HepG2 (cell line): Measurements from ENCODE around the gene PHRF1. TPM values are rescaled to one million over a fixed set of nuclear protein-coding genes. Genes with fewer than 3 reads are reported as not detected.

Source experiments
- BCL3 ChIP-seq: sonication (generic); formaldehyde crosslinking; IDR thresholded peaks from 2 replicates; pipeline ENCODE4 v1.5.1; 2020; ENCODE audit warnings: mild to moderate bottlenecking, missing genetic modification reagents, moderate library complexity
- CREM ChIP-seq, 2 experiments: sonication (generic) in 1 of 2; formaldehyde crosslinking in 1 of 2; IDR thresholded peaks; 2 replicates each; pipeline versions ENCODE4 v1.4.0 to v1.6.1; 2016 to 2020; ENCODE audit warnings: antibody characterized with exemption in 1 of 2, mild to moderate bottlenecking in 1 of 2, missing genetic modification reagents in 1 of 2
- GABPB1 ChIP-seq: IDR thresholded peaks from 2 replicates; pipeline ENCODE4 v1.6.1; 2016; ENCODE audit warnings: mild to moderate bottlenecking, missing genetic modification reagents, moderate library complexity, missing compliant biosample characterization
- HNRNPK ChIP-seq: fragments of 200-400 bp; formaldehyde crosslinking; IDR thresholded peaks from 2 replicates; pipeline ENCODE4 v1.6.1; 2018; ENCODE audit warnings: low read length, low read depth, moderate library complexity, mild to moderate bottlenecking; ENCODE audit not compliant: poor library complexity, severe bottlenecking
- KAT7 ChIP-seq: IDR thresholded peaks from 2 replicates; pipeline ENCODE4 v1.6.1; 2018; ENCODE audit warnings: borderline replicate concordance, missing compliant biosample characterization
- MIER3 ChIP-seq: IDR thresholded peaks from 2 replicates; pipeline ENCODE4 v1.6.1; 2016; ENCODE audit warnings: missing compliant biosample characterization, borderline replicate concordance
- MTA1 ChIP-seq: sonication (generic); formaldehyde crosslinking; IDR thresholded peaks from 2 replicates; pipeline ENCODE4 v1.4.0; 2020; ENCODE audit warnings: missing genetic modification reagents, mild to moderate bottlenecking, borderline replicate concordance
- MTERF4 ChIP-seq: sonication (generic); formaldehyde crosslinking; IDR thresholded peaks from 2 replicates; pipeline ENCODE4 v1.8.0; 2023; ENCODE audit warnings: mild to moderate bottlenecking, missing genetic modification reagents
- NR2C2 ChIP-seq: sonication (generic); formaldehyde crosslinking; IDR thresholded peaks from 2 replicates; pipeline ENCODE4 v1.4.0; 2020; ENCODE audit warnings: missing genetic modification reagents, mild to moderate bottlenecking, moderate library complexity, borderline replicate concordance
- RAD21 ChIP-seq: fragments of 450-650 bp; formaldehyde crosslinking; IDR thresholded peaks from 2 replicates; pipeline ENCODE4 v1.5.0; 2020; ENCODE audit warnings: mild to moderate bottlenecking
- SP5 ChIP-seq: IDR thresholded peaks from 2 replicates; pipeline ENCODE4 v1.6.1; 2016; ENCODE audit warnings: low read depth, borderline replicate concordance
- UBTF ChIP-seq: sonication (generic); formaldehyde crosslinking; IDR thresholded peaks from 2 replicates; pipeline ENCODE4 v1.4.0; 2020; ENCODE audit warnings: mild to moderate bottlenecking, missing genetic modification reagents
- YEATS2 ChIP-seq: sonication (generic); formaldehyde crosslinking; IDR thresholded peaks from 2 replicates; pipeline ENCODE4 v1.4.0; 2020; ENCODE audit warnings: missing genetic modification reagents, borderline replicate concordance
- YY1 ChIP-seq: IDR thresholded peaks from 2 replicates; pipeline ENCODE4 v1.6.1; 2011; ENCODE audit warnings: low read length, low read depth, moderate library complexity, mild to moderate bottlenecking; ENCODE audit not compliant: insufficient read depth, insufficient replicate concordance
- ZBED4 ChIP-seq: sonication (generic); formaldehyde crosslinking; IDR thresholded peaks from 2 replicates; pipeline ENCODE4 v1.4.0; 2020; ENCODE audit warnings: missing genetic modification reagents, borderline replicate concordance
- ZNF232 ChIP-seq: sonication (generic); formaldehyde crosslinking; IDR thresholded peaks from 2 replicates; pipeline ENCODE4 v1.4.0; 2020; ENCODE audit warnings: missing genetic modification reagents, borderline replicate concordance
- ZNF331 ChIP-seq: sonication (generic); formaldehyde crosslinking; IDR thresholded peaks from 2 replicates; pipeline ENCODE4 v1.4.0; 2020; ENCODE audit warnings: missing genetic modification reagents
- ZNF446 ChIP-seq: sonication (generic); formaldehyde crosslinking; IDR thresholded peaks from 2 replicates; pipeline ENCODE4 v1.5.0; 2020; ENCODE audit warnings: mild to moderate bottlenecking, missing genetic modification reagents
- ZNF672 ChIP-seq: sonication (generic); formaldehyde crosslinking; IDR thresholded peaks from 2 replicates; pipeline ENCODE4 v1.8.1; 2022; ENCODE audit warnings: missing genetic modification reagents
- polyA plus RNA-seq, 8 experiments: library from polyadenylated mRNA; depleted of rRNA in 3 of 8; stranded (reverse) in 7 of 8; unstranded in 1 of 8; fragments of >200 nt; fragmentation: Illumina TruSeq in 4 of 8; extraction: Trizol in 4 of 8; gene quantifications; 2 replicates each; pipeline versions ENCODE4 v1.2.1 to v1.2.3, GENCODE V29; 2011 to 2016; ENCODE audit warnings: low read depth in 4 of 8, missing spikeins in 1 of 8, mixed read lengths in 1 of 8; ENCODE audit not compliant: insufficient read depth in 1 of 8
- total RNA-seq, 5 experiments: library from RNA; depleted of rRNA; stranded (reverse); fragments of >200 nt; fragmentation: Illumina TruSeq; extraction: Trizol; gene quantifications; 2 replicates each; pipeline ENCODE4 v1.2.3, GENCODE V29; 2016; ENCODE audit warnings: low read depth in 1 of 5

PHRF1 gene
- total and polyA plus RNA-seq, 2 of the 13 experiments (the other 11 are each of a cell fraction or from before 2014, with no cell fraction given): 8.2 to 16.7 TPM

GRCh38 chr11:535519-536454, 40.5 kb upstream of the PHRF1 start, which contains the start of gene HRAS (continued):
- TF ChIP-seq YEATS2 (CRISPR knock-in tag): peak; percentile 52; the same call in 1 of the 2 replicates
- 0 out of 2 replicates have a peak, but pooled peaks have one; percentile 42 for TF ChIP-seq ZNF232 (CRISPR knock-in tag)
- TF ChIP-seq MIER3: 0 out of 2 replicates have a peak, but pooled peaks have one; percentile 15
- 0 out of 2 replicates have a peak, but pooled peaks have one; percentile 12 for TF ChIP-seq ZNF331 (CRISPR knock-in tag)
- peak; percentile 62; the same call in 1 of the 2 replicates for TF ChIP-seq KAT7 (CRISPR knock-in tag)
- peak; percentile 86 for TF ChIP-seq UBTF (CRISPR knock-in tag)
- TF ChIP-seq ZBED4 (CRISPR knock-in tag): peak; percentile 52; the same call in 1 of the 2 replicates
- TF ChIP-seq ZNF446 (CRISPR knock-in tag): peak; percentile 65
- TF ChIP-seq ZNF672 (CRISPR knock-in tag): no peak
- TF ChIP-seq MTERF4 (CRISPR knock-in tag): peak; percentile 92
- TF ChIP-seq MTA1 (CRISPR knock-in tag): peak; percentile 70; the same call in 1 of the 2 replicates
- TF ChIP-seq YY1: peak; percentile 44
- peak; percentile 25; the same call in 1 of the 2 replicates for TF ChIP-seq SP5 (CRISPR knock-in tag)
- no peak; the same call in 1 of the 2 replicates for TF ChIP-seq BCL3 (CRISPR knock-in tag)
- TF ChIP-seq GABPB1 (CRISPR knock-in tag): peak; percentile 93
- TF ChIP-seq RAD21: peak; percentile 25
- TF ChIP-seq HNRNPK: peak; percentile 58
- peak; percentile 30; the same call in 1 of the 2 replicates for TF ChIP-seq NR2C2 (CRISPR knock-in tag)
- TF ChIP-seq CREM (IDR thresholded peaks at IDR 0.05): no peak
- no peak for TF ChIP-seq CREM (CRISPR knock-in tag; IDR thresholded peaks at IDR 0.05)
